Adrenal gland (tissue), 5 donors: ENCODE results near the gene OOSP2.
"Not testable (repeated sequence)": the region's sequence is repeated elsewhere in the genome, so short reads cannot be mapped to it uniquely, and the experiment has no call there.

Experiments used
- CTCF ChIP-seq, 6 experiments: fragments of 450-650 bp in 4 of 6; fragments of 200-600 bp in 2 of 6; sonication (generic) in 1 of 6; IDR thresholded peaks; 1 replicate in 5 of 6; 2 replicates in 1 of 6; pipeline versions ENCODE4 v1.5.1 to v1.8.0; 2016 to 2021; ENCODE audit warnings: antibody characterized with exemption in 6 of 6, mild to moderate bottlenecking in 2 of 6, moderate library complexity in 1 of 6
- POLR2A ChIP-seq, 2 donors: fragments of 450-650 bp; IDR thresholded peaks; one replicate each; pipeline ENCODE4 v1.6.1; 2017; ENCODE audit warnings: antibody characterized with exemption in 2 of 2, mild to moderate bottlenecking in 2 of 2, moderate library complexity in 1 of 2
- donor health status: DM: no; HTN: no; CAD: no.

GRCh38 chr11:60020376-60020775 lies 19.8 kb upstream of the OOSP2 start:
- TF ChIP-seq POLR2A, CTCF (IDR thresholded peaks at IDR 0.05): not testable (repeated sequence)
